ENCODE measurements around the gene CYFIP1. TPM values are rescaled to one million over a fixed set of nuclear protein-coding genes. Genes with fewer than 3 reads are reported as not detected.

CYFIP1 gene
- polyA plus RNA-seq, 1 donor from 2014 or later = 9.3 TPM

DNA sequence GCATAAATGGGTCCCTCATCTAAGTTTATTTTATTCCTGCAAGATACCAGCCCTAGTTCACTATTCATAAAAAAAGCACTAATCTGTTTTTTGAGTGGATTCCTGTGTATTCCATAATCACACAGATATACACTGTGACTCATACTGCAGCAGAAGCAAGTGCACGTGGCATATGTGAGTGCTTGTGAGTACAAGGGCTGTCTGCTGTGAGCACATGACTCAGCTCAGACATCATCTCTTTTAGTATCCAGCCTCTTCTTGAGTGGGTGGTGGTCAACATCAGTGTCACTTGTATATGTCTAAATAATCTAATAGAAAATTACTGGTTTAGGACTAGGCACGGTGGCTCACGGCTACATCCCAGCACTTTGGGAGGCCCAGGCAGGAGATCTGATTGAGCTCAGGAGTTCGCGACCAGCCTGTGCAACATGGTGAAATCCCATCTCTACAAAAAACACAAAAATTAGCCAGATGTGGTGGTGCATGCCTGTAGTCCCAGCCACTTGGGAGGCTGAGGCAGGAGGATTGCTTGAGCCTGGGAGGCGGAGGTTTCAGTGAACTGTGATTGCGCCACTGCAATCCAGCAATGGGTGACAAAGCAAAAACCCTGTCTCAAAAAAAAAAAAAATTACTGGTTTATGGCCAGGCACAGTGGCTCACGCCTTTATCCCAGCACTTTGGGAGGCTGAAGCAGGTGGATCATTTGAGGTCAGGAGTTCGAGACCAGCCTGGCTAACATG is 91.9 kb downstream of the CYFIP1 start:
- Histone ChIP-seq H3K9ac (ENCODE audit: low read length) (no peak overlapping the region), H3K27me3 (ENCODE audit: insufficient read depth, low read depth, low read length) (no peaks in the 10 kb centered on the region), H3K9me3 (ENCODE audit: low read length) (no peaks in the 10 kb centered on the region), H3K9me2 (ENCODE audit: insufficient read depth, low read length) (no peaks in the 10 kb centered on the region), H3K4me3 (ENCODE audit: low read length) (no peak overlapping the region), H3K79me2 (replicated peaks; ENCODE audit: insufficient read depth, low read length) (no peaks in the 10 kb centered on the region), H3K36me3 (ENCODE audit: insufficient read depth, low read length) (no peaks in the 10 kb centered on the region), H3K4me2 (ENCODE audit: low read length) (no peak overlapping the region), H3F3A (ENCODE audit: insufficient read depth, low read length, poor library complexity, severe bottlenecking) (no peaks in the 10 kb centered on the region), H3K27ac (ENCODE audit: low read length) (no peak overlapping the region), H2AFZ (ENCODE audit: low read depth, low read length) (no peak overlapping the region), H4K20me1 (ENCODE audit: insufficient read depth) (no peaks in the 10 kb centered on the region)
- TF ChIP-seq MXI1 (conservative IDR thresholded peaks at IDR 0.05; ENCODE audit: poor library complexity, severe bottlenecking) (no peak), EP300 (conservative IDR thresholded peaks at IDR 0.05; ENCODE audit: poor library complexity, severe bottlenecking) (no peak), RAD21 (conservative IDR thresholded peaks at IDR 0.05) (no peak), SMC3 (conservative IDR thresholded peaks at IDR 0.05; ENCODE audit: poor library complexity) (no peak), POLR2AphosphoS5 (IDR thresholded peaks at IDR 0.05) (no peak), TAF1 (IDR thresholded peaks at IDR 0.05; ENCODE audit: low read depth) (no peak), CTCF (IDR thresholded peaks at IDR 0.05; ENCODE audit: poor library complexity, severe bottlenecking) (no peak), EZH2 (IDR thresholded peaks at IDR 0.05; ENCODE audit: borderline replicate concordance, insufficient read depth, low read length, poor library complexity, severe bottlenecking) (no peak)
- TF ChIP-seq, protein P1, sequence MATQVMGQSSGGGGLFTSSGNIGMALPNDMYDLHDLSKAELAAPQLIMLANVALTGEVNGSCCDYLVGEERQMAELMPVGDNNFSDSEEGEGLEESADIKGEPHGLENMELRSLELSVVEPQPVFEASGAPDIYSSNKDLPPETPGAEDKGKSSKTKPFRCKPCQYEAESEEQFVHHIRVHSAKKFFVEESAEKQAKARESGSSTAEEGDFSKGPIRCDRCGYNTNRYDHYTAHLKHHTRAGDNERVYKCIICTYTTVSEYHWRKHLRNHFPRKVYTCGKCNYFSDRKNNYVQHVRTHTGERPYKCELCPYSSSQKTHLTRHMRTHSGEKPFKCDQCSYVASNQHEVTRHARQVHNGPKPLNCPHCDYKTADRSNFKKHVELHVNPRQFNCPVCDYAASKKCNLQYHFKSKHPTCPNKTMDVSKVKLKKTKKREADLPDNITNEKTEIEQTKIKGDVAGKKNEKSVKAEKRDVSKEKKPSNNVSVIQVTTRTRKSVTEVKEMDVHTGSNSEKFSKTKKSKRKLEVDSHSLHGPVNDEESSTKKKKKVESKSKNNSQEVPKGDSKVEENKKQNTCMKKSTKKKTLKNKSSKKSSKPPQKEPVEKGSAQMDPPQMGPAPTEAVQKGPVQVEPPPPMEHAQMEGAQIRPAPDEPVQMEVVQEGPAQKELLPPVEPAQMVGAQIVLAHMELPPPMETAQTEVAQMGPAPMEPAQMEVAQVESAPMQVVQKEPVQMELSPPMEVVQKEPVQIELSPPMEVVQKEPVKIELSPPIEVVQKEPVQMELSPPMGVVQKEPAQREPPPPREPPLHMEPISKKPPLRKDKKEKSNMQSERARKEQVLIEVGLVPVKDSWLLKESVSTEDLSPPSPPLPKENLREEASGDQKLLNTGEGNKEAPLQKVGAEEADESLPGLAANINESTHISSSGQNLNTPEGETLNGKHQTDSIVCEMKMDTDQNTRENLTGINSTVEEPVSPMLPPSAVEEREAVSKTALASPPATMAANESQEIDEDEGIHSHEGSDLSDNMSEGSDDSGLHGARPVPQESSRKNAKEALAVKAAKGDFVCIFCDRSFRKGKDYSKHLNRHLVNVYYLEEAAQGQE (IDR thresholded peaks at IDR 0.05; ENCODE audit: borderline replicate concordance) = no peak

- Histone ChIP-seq H4K20me1 (ENCODE audit: insufficient read depth) (no peaks in the 10 kb centered on the region), H3K9me2 (ENCODE audit: insufficient read depth, low read length) (no peaks in the 10 kb centered on the region), H3K27me3 (ENCODE audit: insufficient read depth, low read depth, low read length) (no peaks in the 10 kb centered on the region), H2AFZ (ENCODE audit: low read depth, low read length) (no peak overlapping the region), H3F3A (ENCODE audit: insufficient read depth, low read length, poor library complexity, severe bottlenecking) (no peaks in the 10 kb centered on the region), H3K79me2 (replicated peaks; ENCODE audit: insufficient read depth, low read length) (no peaks in the 10 kb centered on the region), H3K36me3 (ENCODE audit: insufficient read depth, low read length) (no peaks in the 10 kb centered on the region), H3K27ac (ENCODE audit: low read length) (no peak overlapping the region), H3K9ac (ENCODE audit: low read length) (no peak overlapping the region), H3K4me3 (ENCODE audit: low read length) (no peak overlapping the region), H3K4me2 (ENCODE audit: low read length) (no peak overlapping the region), H3K9me3 (ENCODE audit: low read length) (no peaks in the 10 kb centered on the region)
- no peak for TF ChIP-seq CTCF (IDR thresholded peaks at IDR 0.05; ENCODE audit: poor library complexity, severe bottlenecking)
- TF ChIP-seq MXI1 (conservative IDR thresholded peaks at IDR 0.05; ENCODE audit: poor library complexity, severe bottlenecking) = no peak
These were observed 92.8 kb downstream of the CYFIP1 start for GRCh38 chr15:22887157-22887951.

Measured in neural cell (in vitro differentiated cells).